Osteoblast (primary cell): ENCODE results near the gene SYNPO. TPM values are rescaled to one million over a fixed set of nuclear protein-coding genes. Genes with fewer than 3 reads are reported as not detected.

Source experiments
- DNase-seq: peaks from one replicate; pipeline ENCODE4 v3.0.0; 2011; ENCODE audit warnings: low spot score, mixed read lengths; ENCODE audit not compliant: insufficient read length; ENCODE audit errors: missing footprints
- H2AFZ ChIP-seq: 2 replicates; pipeline ENCODE4 v1.6.0; 2011; ENCODE audit warnings: mild to moderate bottlenecking, low read length
- H3K27ac ChIP-seq: 2 replicates; pipeline ENCODE4 v1.5.1; 2011; ENCODE audit warnings: mild to moderate bottlenecking, low read depth, low read length, moderate library complexity
- H3K27me3 ChIP-seq: 2 replicates; pipeline ENCODE4 v1.6.0; 2012; ENCODE audit warnings: mild to moderate bottlenecking, control low read depth, inconsistent platforms, low read length, moderate library complexity; ENCODE audit not compliant: insufficient read depth
- H3K36me3 ChIP-seq: 2 replicates; pipeline ENCODE4 v1.5.1; 2011; ENCODE audit warnings: mild to moderate bottlenecking, low read length, control low read depth, moderate library complexity; ENCODE audit not compliant: insufficient read depth
- H3K4me1 ChIP-seq: 2 replicates; pipeline ENCODE4 v1.5.1; 2011; ENCODE audit warnings: mild to moderate bottlenecking, low read length, control low read depth, moderate library complexity; ENCODE audit not compliant: insufficient read depth
- H3K4me2 ChIP-seq: 2 replicates; pipeline ENCODE4 v1.6.0; 2011; ENCODE audit warnings: mild to moderate bottlenecking, low read length; ENCODE audit not compliant: insufficient read depth
- H3K4me3 ChIP-seq: fragments of 200-600 bp; sonication (generic); 3 replicates; pipeline ENCODE4 v1.5.1; 2012; ENCODE audit warnings: mild to moderate bottlenecking, low read length, inconsistent platforms; ENCODE audit not compliant: insufficient read depth
- H3K79me2 ChIP-seq: 2 replicates; pipeline ENCODE4 v1.6.0; 2012; ENCODE audit warnings: mild to moderate bottlenecking, low read length, control low read depth, inconsistent platforms; ENCODE audit not compliant: insufficient read depth
- H3K9me3 ChIP-seq: 2 replicates; pipeline ENCODE4 v1.5.1; 2011; ENCODE audit warnings: low read depth, low read length, control low read depth
- H4K20me1 ChIP-seq: 2 replicates; pipeline ENCODE4 v1.6.0; 2012; ENCODE audit warnings: mild to moderate bottlenecking, low read length, control low read depth; ENCODE audit not compliant: insufficient read depth
- total RNA-seq: library from RNA; depleted of rRNA; stranded (reverse); fragments of >200 nt; gene quantifications from 2 replicates; pipeline ENCODE4 v1.2.3, GENCODE V29; 2012
- TF ChIP-seq, protein P1 (sequence below): IDR thresholded peaks from 2 replicates; pipeline ENCODE4 v1.5.1; 2011; ENCODE audit warnings: mild to moderate bottlenecking, low read depth, low read length, moderate library complexity; ENCODE audit errors: extremely low read depth

SYNPO gene
- total RNA-seq, 1 donor = 4.0 TPM

DNA sequence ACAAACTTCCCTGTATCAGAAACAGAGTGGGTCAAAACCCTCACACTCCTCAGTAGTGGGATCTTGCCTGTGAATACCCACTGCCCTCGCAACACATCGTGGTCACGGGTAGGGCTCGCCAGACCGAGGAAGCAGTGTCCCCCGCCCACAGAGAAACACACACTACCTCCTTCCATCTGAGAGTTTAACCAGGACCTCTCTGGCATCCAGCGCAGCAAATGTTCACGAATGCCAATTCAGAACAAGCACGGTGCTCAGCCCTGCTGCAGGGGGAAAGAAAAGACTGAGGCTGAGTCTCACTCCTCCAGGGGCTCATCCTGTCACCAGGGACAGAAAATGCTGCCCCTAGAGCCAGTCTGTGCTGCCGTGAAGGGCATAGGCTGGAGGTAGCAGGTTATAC, 42.5 kb upstream of the SYNPO start:
- Histone ChIP-seq H2AFZ (no peak overlapping the region), H3K36me3 (no peaks in the 10 kb centered on the region)

DNA sequence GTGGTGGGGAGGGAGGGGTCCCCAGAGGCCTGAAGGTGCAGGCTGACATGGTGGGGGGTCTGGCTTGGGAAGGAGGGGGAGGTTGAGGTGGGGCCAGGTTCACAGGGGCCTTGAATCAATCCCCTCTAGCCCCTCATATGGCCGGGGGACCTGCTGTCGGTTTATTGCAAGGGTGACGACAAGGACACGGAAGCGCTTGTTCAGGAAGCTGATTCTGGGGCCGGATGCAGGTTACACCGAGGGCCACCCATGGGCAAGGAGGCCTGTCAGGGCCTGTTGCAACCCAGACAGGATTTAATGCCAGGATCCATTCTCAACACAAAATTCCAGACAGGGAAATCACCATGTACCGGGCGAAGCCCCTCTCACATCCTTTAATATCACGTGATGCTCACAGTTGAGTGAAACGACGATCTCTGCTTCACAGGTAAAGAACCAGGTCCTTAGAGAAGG, 41.6 kb upstream of the SYNPO start:
- DNase-seq = peak; percentile 58
- Histone ChIP-seq H3K36me3 (no peaks in the 10 kb centered on the region), H3K27ac (no peak overlapping the region), H3K4me1 (peaks cover 3% of the 10 kb centered on the region), H3K4me2 (no peak overlapping the region), H3K79me2 (no peaks in the 10 kb centered on the region), H4K20me1 (no peaks in the 10 kb centered on the region), H3K9me3 (no peaks in the 10 kb centered on the region), H2AFZ (no peak overlapping the region), H3K4me3 (no peak overlapping the region), H3K27me3 (no peaks in the 10 kb centered on the region)
- TF ChIP-seq, protein P1, sequence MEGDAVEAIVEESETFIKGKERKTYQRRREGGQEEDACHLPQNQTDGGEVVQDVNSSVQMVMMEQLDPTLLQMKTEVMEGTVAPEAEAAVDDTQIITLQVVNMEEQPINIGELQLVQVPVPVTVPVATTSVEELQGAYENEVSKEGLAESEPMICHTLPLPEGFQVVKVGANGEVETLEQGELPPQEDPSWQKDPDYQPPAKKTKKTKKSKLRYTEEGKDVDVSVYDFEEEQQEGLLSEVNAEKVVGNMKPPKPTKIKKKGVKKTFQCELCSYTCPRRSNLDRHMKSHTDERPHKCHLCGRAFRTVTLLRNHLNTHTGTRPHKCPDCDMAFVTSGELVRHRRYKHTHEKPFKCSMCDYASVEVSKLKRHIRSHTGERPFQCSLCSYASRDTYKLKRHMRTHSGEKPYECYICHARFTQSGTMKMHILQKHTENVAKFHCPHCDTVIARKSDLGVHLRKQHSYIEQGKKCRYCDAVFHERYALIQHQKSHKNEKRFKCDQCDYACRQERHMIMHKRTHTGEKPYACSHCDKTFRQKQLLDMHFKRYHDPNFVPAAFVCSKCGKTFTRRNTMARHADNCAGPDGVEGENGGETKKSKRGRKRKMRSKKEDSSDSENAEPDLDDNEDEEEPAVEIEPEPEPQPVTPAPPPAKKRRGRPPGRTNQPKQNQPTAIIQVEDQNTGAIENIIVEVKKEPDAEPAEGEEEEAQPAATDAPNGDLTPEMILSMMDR = no peak

More for the DNA sequence above, 42.5 kb upstream of the SYNPO start:
- no peaks in the 10 kb centered on the region for H3K9me3 ChIP-seq
- TF ChIP-seq, protein P1 = no peak
- no peak overlapping the region for H3K4me3 ChIP-seq
- H3K27ac ChIP-seq = no peak overlapping the region
- no peaks in the 10 kb centered on the region for H3K79me2 ChIP-seq
- no peaks in the 10 kb centered on the region for H3K27me3 ChIP-seq
- peak; percentile 17 for DNase-seq
- H3K4me1 ChIP-seq = peaks cover 3% of the 10 kb centered on the region
- no peak overlapping the region for H3K4me2 ChIP-seq
- no peaks in the 10 kb centered on the region for H4K20me1 ChIP-seq

DNA sequence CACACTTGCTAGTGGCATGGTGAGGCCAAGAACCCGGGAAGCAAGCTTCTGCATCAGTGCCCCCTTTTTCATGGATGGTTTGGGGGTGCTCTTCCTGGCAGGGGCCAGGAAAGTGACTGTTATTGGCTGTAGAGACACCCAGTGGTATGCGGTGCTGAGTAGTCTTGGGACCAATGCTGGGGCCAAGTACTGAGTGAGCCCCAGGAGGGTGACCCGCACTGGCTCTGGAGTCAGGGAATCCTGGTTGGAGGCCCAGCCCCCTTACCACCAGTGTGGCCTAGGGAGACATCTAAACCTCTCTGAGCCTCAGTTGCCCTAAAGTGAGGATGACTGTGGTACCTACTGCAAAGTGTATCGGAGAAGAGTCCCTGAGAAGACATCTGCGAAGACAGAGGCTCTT, 41.2 kb upstream of the SYNPO start:
- H3K27me3 ChIP-seq = no peaks in the 10 kb centered on the region
- H3K4me1 ChIP-seq = peaks cover 3% of the 10 kb centered on the region
- H3K4me2 ChIP-seq = no peak overlapping the region
- no peaks in the 10 kb centered on the region for H3K9me3 ChIP-seq
- no peaks in the 10 kb centered on the region for H3K36me3 ChIP-seq
- H3K4me3 ChIP-seq = no peak overlapping the region
- no peaks in the 10 kb centered on the region for H4K20me1 ChIP-seq
- peak; percentile 26 for DNase-seq
- H3K79me2 ChIP-seq = no peaks in the 10 kb centered on the region
- H3K27ac ChIP-seq = no peak overlapping the region
- TF ChIP-seq, protein P1 = no peak
- no peak overlapping the region for H2AFZ ChIP-seq

DNA sequence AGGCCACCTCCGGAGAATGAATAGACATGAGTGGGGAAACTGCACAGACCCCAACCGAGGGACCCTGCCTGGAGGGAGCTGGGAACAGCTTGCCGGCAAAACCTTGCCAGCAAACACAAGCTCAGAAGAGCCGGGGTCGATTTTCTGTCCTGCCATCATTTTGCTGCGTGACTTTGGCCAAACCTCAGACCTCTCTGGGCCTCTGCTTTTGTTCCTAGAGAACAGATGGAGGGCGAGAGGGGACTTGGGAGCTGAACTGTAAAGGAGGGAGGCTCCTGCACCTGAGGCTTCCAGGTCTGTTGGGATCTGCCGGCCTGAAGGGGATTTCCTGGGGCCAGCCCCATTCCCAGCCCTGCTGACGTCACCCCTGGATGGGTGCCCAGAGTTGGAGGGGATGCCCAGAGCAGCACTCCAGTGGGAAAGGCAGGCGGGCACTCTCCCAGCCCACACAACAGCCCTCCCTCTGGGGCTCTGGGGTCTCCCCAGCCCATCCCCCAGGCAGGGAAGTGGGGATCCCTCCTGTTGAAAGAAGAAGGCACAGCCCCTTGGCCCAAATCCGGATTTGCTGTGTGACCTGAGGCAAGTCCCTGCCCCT, 40.4 kb upstream of the SYNPO start:
- TF ChIP-seq, protein P1 = no peak
- Histone ChIP-seq H4K20me1 (no peaks in the 10 kb centered on the region), H3K79me2 (no peaks in the 10 kb centered on the region), H3K4me2 (no peak overlapping the region), H3K27me3 (no peaks in the 10 kb centered on the region), H3K4me1 (peaks cover 3% of the 10 kb centered on the region), H3K36me3 (no peaks in the 10 kb centered on the region), H2AFZ (no peak overlapping the region), H3K4me3 (no peak overlapping the region), H3K9me3 (no peaks in the 10 kb centered on the region), H3K27ac (no peak overlapping the region)
- peak; percentile 96 for DNase-seq
